Non-pigmented ciliary epithelial cell (primary cell): Measurements from ENCODE around the gene COL13A1.

Experiments used
- DNase-seq: peaks from one replicate; pipeline ENCODE4 v3.0.0-alpha.2; 2010; ENCODE audit warnings: low read depth

Gene COL13A1

GRCh38 chr10:69801434-69802315 lies at the start of gene COL13A1:
Gene COL13A1, plus strand, starts transcription at chr10:69801906. Its CDS starts 518 bp downstream, at chr10:69802424.
- no peak for DNase-seq

DNA sequence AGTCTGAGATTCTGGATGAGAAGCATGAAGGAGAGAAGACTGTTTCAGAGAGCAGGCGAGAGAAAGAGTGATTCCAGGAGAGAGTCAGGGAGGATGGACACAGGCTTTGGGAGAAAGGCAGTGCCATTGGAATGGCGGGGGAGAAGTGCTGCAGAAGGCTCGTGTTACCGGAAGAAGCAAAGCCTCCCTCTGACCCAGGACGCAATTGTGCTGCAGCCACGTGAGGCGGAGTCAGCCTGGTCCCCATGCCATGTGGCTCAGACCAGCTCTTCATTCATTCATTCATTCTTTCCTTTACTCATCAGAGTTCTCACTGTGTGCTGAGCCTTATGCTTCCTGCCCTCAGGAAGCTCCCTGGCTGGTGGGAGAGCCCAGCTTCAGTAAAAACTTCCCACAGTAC lies 49.2 kb upstream of the COL13A1 start:
- DNase-seq = no peak

DNA sequence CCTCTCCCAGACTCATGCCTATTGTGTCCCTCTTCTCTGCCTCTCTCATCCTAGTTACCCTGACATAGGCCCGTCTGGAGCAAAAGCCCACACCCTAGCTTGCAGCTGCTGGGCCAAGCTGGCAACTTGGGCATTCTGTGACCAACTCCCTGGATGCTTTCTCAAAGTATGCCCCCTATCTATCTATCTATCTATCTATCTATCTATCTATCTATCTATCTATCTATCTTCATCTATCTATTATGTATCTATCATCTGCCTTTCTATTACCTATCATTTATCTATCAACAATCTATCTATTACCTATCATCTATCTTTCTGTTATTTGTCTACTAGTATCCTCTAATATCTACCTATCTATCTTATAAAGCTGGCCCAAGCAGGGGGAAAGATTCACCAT lies 45.4 kb upstream of the COL13A1 start:
- DNase-seq = no peak

- DNase-seq = no peak
Observed at GRCh38 chr10:69757206-69757552, 44.5 kb upstream of the COL13A1 start.

DNA sequence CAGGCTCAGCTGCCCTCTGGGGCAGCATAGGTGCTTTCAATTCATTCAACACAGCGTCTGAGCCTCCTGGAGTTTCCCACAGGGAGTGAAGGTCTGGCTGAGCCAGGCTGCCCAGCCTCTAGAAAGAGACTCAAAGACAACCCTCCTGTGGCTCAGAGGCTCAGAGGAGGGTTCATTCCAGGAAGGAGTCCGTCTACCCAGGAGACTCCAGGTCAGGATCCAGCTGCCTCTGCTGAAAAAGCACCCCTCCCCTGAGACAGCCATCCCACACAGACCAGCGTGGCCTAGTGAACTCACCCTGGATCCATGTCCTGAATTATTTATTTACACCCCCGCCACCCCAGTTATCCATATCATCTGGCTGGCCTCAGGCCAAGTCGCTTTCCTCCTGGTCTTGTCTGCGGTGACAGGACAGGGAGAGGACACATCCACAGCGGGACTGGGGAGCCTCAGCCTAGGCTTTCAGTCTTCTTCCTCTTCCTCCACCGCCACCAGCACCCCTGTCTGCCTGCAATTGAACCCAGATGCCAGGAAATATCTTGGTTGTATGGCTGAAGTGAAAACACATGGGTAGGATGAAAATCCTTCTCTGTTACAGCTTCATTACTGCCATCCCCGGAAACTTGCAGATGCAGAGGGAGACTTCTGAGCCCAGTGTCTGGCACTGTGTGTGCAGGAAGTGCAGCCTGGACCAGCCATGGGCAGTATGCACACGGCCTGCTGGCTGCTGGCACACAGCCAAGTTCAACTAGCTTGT lies 44.0 kb upstream of the COL13A1 start:
- no peak for DNase-seq

- DNase-seq = no peak
Observed at GRCh38 chr10:69758310-69758728, 43.4 kb upstream of the COL13A1 start.

DNA sequence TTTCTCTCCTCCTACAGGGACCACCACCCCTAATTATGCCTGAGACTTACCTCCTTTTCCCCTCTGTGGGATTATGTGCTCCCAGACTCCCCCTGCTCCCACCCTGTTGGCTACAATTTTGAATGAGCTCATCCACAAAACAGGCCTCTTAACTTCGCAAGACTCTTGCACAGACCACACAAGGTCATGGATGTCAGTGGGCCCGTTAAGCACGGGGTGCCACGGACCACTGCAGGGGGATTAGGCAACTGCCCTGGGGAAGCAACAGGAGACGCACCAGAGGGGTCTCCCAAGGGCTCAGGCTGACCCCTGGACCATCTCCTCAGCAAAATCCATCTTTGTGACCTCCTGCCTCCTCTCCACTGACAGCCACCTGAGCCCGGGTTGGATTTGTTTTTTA lies 42.1 kb upstream of the COL13A1 start:
- no peak for DNase-seq

DNA sequence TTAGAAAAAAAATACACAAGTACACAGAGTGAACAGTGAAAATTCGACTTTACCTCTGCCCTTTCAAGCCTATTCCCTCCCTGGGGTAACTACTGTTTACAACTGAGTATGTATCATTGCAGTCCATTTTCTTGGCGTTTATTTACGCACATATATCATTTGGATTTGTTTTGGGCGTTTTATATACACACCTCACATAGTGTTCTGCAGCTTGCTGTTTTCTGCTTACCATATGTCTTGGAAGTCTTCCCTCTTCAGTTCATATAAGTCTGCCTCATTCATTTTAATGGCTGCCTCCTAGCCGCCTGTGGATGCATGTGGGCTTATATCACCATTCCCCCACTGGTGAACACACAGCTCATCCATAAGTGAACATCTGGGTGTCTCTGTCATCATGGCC lies 41.6 kb upstream of the COL13A1 start:
- DNase-seq = no peak

DNA sequence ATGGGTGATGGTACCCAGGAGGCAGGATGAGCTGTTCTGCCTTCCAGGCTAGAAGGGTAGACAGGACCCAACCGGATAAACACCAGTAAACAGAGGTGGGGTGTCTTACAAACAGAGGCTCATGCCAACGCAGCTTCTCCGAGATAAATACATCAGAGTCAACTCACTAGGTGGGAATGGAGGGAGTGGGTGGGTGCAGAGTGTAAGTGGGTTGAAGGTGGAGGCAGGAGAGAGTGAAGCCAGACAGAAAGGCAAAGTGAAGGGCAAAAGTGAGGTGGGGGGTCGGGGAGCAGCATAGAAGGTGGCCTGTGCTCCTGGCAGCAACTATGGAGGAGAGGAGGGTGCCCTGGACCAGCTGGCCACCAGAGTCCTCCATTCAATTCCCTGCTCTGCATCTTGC lies 40.4 kb upstream of the COL13A1 start:
- no peak for DNase-seq

- DNase-seq = no peak
Observed at GRCh38 chr10:69766161-69766910, 35.4 kb upstream of the COL13A1 start.

DNA sequence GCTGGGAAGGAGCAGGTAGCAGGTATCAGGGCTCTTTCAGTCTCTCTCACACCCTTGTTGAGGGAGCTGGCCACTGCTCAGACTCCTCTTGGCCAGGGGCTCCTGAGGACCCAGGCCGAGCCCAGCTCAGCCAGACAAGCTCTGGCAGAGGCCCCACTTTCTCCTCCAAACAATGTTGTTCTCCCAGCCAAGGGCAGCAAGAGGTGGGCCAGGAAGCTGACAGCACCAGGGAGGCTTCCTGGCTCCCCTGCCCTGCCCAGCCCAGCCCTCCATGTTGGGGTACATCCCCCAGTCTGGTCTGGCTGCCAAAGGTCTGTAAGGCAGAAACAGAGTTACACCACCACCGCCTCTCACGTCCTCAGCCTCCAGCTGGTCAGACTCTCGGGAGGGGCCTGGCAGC lies 33.9 kb upstream of the COL13A1 start:
- DNase-seq = no peak

DNA sequence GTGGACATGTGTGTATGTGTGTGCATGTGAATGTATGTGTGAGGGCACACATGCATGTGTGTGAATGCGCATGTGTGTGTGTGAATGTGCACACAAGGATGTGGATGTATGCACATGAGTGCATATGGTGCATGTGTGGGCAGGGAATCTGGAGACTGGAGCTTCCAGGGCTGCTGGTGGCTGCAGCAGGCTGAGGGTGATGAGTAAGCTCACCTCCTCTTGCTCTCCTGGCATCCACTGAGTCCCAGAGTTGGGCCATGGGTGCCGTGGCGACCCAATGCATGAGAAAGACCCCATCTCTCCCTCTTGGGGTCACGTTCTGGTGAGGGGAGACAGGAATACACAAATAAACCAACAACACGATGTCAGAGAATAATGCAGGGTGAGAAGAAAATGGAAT lies 33.3 kb upstream of the COL13A1 start:
- DNase-seq = no peak

- DNase-seq = peak; percentile 55
Observed at GRCh38 chr10:69769395-69769992, 32.2 kb upstream of the COL13A1 start.

- DNase-seq = no peak
Observed at GRCh38 chr10:69772933-69773704, 28.6 kb upstream of the COL13A1 start.

GRCh38 chr10:69774596-69774995 lies 27.1 kb upstream of the COL13A1 start:
- no peak for DNase-seq

GRCh38 chr10:69780077-69780476 lies 21.6 kb upstream of the COL13A1 start:
- no peak for DNase-seq

- DNase-seq = no peak
Observed at GRCh38 chr10:69781576-69781975, 20.1 kb upstream of the COL13A1 start.

GRCh38 chr10:69783515-69783914 lies 18.2 kb upstream of the COL13A1 start:
- no peak for DNase-seq

- DNase-seq = no peak
Observed at GRCh38 chr10:69786791-69787190, 14.9 kb upstream of the COL13A1 start.

DNA sequence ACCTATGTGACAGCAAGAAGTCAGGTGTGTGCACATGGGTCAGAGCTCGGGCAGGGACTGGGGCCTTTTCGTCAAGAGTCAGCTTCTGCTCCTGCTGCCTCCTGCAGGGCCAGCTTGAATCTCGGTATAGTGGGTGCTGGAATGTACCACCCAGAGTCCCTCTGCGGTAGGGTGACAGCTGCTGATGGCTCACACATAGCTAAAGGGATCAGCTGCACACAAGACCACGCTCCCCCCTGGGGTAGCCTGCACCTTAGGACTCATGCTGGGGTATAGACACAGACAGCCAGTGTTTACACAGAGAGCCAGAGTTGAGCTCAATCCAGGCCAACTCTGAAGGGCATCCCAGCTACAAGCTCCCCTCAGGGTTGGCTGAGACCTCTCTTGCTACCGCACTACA lies 14.0 kb upstream of the COL13A1 start:
- no peak for DNase-seq

GRCh38 chr10:69789164-69789576 lies 12.5 kb upstream of the COL13A1 start:
- DNase-seq = no peak
